ENCODE measurements around the gene CFAP46.
"Not testable (repeated sequence)": the region's sequence is repeated elsewhere in the genome, so short reads cannot be mapped to it uniquely, and the experiment has no call there.

CFAP46 gene

GRCh38 chr10:132833421-132834111 is 108.8 kb downstream of the CFAP46 start:
- no peak for DNase-seq
- in situ Hi-C loops (cut with HindIII; ENCODE audit: low pct_ligation_motif_present, low pct_unique_long_range_greater_than_20kb, low sequenced_read_pairs): no loop called here

GRCh38 chr10:132832186-132832969 is 110.0 kb downstream of the CFAP46 start:
- in situ Hi-C loops (cut with HindIII; ENCODE audit: low pct_ligation_motif_present, low pct_unique_long_range_greater_than_20kb, low sequenced_read_pairs): no loop called here

GRCh38 chr10:132829403-132829802 is 113.0 kb downstream of the CFAP46 start:
- in situ Hi-C loops (cut with HindIII; ENCODE audit: low pct_ligation_motif_present, low pct_unique_long_range_greater_than_20kb, low sequenced_read_pairs): no loop called here
- DNase-seq: no peak

More at GRCh38 chr10:132832186-132832969, 110.0 kb downstream of the CFAP46 start:
- no peak for DNase-seq

GRCh38 chr10:132828681-132829080 is 113.7 kb downstream of the CFAP46 start:
- in situ Hi-C loops (cut with HindIII; ENCODE audit: low pct_ligation_motif_present, low pct_unique_long_range_greater_than_20kb, low sequenced_read_pairs): no loop called here
- DNase-seq: no peak

GRCh38 chr10:132827861-132828539 is 114.4 kb downstream of the CFAP46 start:
- in situ Hi-C loops (cut with HindIII; ENCODE audit: low pct_ligation_motif_present, low pct_unique_long_range_greater_than_20kb, low sequenced_read_pairs): no loop called here
- no peak for DNase-seq

- in situ Hi-C loops (cut with HindIII; ENCODE audit: low pct_ligation_motif_present, low pct_unique_long_range_greater_than_20kb, low sequenced_read_pairs): no loop called here
- no peak for DNase-seq
These were observed 115.0 kb downstream of the CFAP46 start for GRCh38 chr10:132827423-132827789.

- DNase-seq: no peak
- in situ Hi-C loops (cut with HindIII; ENCODE audit: low pct_ligation_motif_present, low pct_unique_long_range_greater_than_20kb, low sequenced_read_pairs): no loop called here
These were observed 115.6 kb downstream of the CFAP46 start for GRCh38 chr10:132826524-132827422.

GRCh38 chr10:132825783-132826523 is 116.4 kb downstream of the CFAP46 start:
- in situ Hi-C loops (cut with HindIII; ENCODE audit: low pct_ligation_motif_present, low pct_unique_long_range_greater_than_20kb, low sequenced_read_pairs): not testable (repeated sequence)

GRCh38 chr10:132820056-132820455 is 122.3 kb downstream of the CFAP46 start:
- in situ Hi-C loops (cut with HindIII; ENCODE audit: low pct_ligation_motif_present, low pct_unique_long_range_greater_than_20kb, low sequenced_read_pairs): no loop called here

More at GRCh38 chr10:132825783-132826523, 116.4 kb downstream of the CFAP46 start:
- DNase-seq: not testable (repeated sequence)

GRCh38 chr10:132817701-132818211 is 124.6 kb downstream of the CFAP46 start:
- in situ Hi-C loops (cut with HindIII; ENCODE audit: low pct_ligation_motif_present, low pct_unique_long_range_greater_than_20kb, low sequenced_read_pairs): no loop called here

More at GRCh38 chr10:132820056-132820455, 122.3 kb downstream of the CFAP46 start:
- DNase-seq: no peak

GRCh38 chr10:132816718-132817117 is 125.7 kb downstream of the CFAP46 start:
- in situ Hi-C loops (cut with HindIII; ENCODE audit: low pct_ligation_motif_present, low pct_unique_long_range_greater_than_20kb, low sequenced_read_pairs): no loop called here
- DNase-seq: no peak

More at GRCh38 chr10:132817701-132818211, 124.6 kb downstream of the CFAP46 start:
- DNase-seq: no peak

- no peak for DNase-seq
- in situ Hi-C loops (cut with HindIII; ENCODE audit: low pct_ligation_motif_present, low pct_unique_long_range_greater_than_20kb, low sequenced_read_pairs): no loop called here
These were observed 127.1 kb downstream of the CFAP46 start for GRCh38 chr10:132815168-132815857.

GRCh38 chr10:132814469-132814856 is 127.9 kb downstream of the CFAP46 start:
- no peak for DNase-seq
- in situ Hi-C loops (cut with HindIII; ENCODE audit: low pct_ligation_motif_present, low pct_unique_long_range_greater_than_20kb, low sequenced_read_pairs): no loop called here

- DNase-seq: no peak
- in situ Hi-C loops (cut with HindIII; ENCODE audit: low pct_ligation_motif_present, low pct_unique_long_range_greater_than_20kb, low sequenced_read_pairs): no loop called here
These were observed 128.6 kb downstream of the CFAP46 start for GRCh38 chr10:132813560-132814468.

GRCh38 chr10:132813001-132813401 is 129.4 kb downstream of the CFAP46 start:
- no peak for DNase-seq
- in situ Hi-C loops (cut with HindIII; ENCODE audit: low pct_ligation_motif_present, low pct_unique_long_range_greater_than_20kb, low sequenced_read_pairs): no loop called here

GRCh38 chr10:132812520-132812919 is 129.8 kb downstream of the CFAP46 start:
- in situ Hi-C loops (cut with HindIII; ENCODE audit: low pct_ligation_motif_present, low pct_unique_long_range_greater_than_20kb, low sequenced_read_pairs): no loop called here
- no peak for DNase-seq

All from ACHN (cell line).